K562 (cell line): Measurements from ENCODE around the gene MAP3K20. TPM values are rescaled to one million over a fixed set of nuclear protein-coding genes. Genes with fewer than 3 reads are reported as not detected.

Source experiments
- ARID4B ChIP-seq: sonication (generic); formaldehyde crosslinking; IDR thresholded peaks from 2 replicates; pipeline ENCODE4 v1.8.0; 2022; ENCODE audit warnings: mild to moderate bottlenecking, missing genetic modification reagents
- ASH1L ChIP-seq: fragments of 450-650 bp; IDR thresholded peaks from 2 replicates; pipeline ENCODE4 v1.6.1; 2018; ENCODE audit warnings: borderline replicate concordance, mild to moderate bottlenecking, low read depth; ENCODE audit not compliant: partially characterized antibody
- C11orf30 ChIP-seq: fragments of 450-650 bp; IDR thresholded peaks from 2 replicates; pipeline ENCODE4 v1.6.1; 2016; ENCODE audit warnings: low read depth, mild to moderate bottlenecking
- CREBBP ChIP-seq: IDR thresholded peaks from one replicate; pipeline ENCODE4 v1.6.1; 2012; ENCODE audit warnings: low read depth, mild to moderate bottlenecking, control low read depth, inconsistent platforms, low read length
- DACH1 ChIP-seq: fragments of 450-650 bp; IDR thresholded peaks from 2 replicates; pipeline ENCODE4 v1.6.1; 2018; ENCODE audit not compliant: partially characterized antibody
- ELF4 ChIP-seq: fragments of 450-650 bp; formaldehyde crosslinking; IDR thresholded peaks from 2 replicates; pipeline ENCODE4 v1.4.0; 2022; ENCODE audit warnings: missing genetic modification characterization
- EP300 ChIP-seq: IDR thresholded peaks from 2 replicates; pipeline ENCODE4 v1.6.1; 2012; ENCODE audit warnings: low read length, improper control_type of control experiment
- HOXB6 ChIP-seq: fragments of 250-450 bp; sonication (Bioruptor Pico); IDR thresholded peaks from 2 replicates; pipeline ENCODE4 v1.5.1; 2022; ENCODE audit warnings: mild to moderate bottlenecking, borderline replicate concordance
- MAFF ChIP-seq: IDR thresholded peaks from 2 replicates; pipeline ENCODE4 v1.6.1; 2012; ENCODE audit warnings: low read length, improper control_type of control experiment
- NONO ChIP-seq, 2 experiments: fragments of 200-400 bp in 1 of 2; fragments of 450-650 bp in 1 of 2; formaldehyde crosslinking in 1 of 2; IDR thresholded peaks; 2 replicates each; pipeline ENCODE4 v1.6.1; 2017; ENCODE audit warnings: low read depth in 2 of 2, mild to moderate bottlenecking in 2 of 2, moderate library complexity in 2 of 2, low read length in 1 of 2
- PHB2 ChIP-seq: fragments of 450-650 bp; IDR thresholded peaks from 2 replicates; pipeline ENCODE4 v1.6.1; 2017; ENCODE audit warnings: low read depth
- POLR3A ChIP-seq: IDR thresholded peaks from 2 replicates; pipeline ENCODE4 v1.6.1; 2011; ENCODE audit warnings: borderline replicate concordance, mild to moderate bottlenecking, moderate library complexity; ENCODE audit not compliant: insufficient read length, insufficient read depth; ENCODE audit errors: extremely low read depth
- SREBF1 ChIP-seq: fragments of 150-350 bp; IDR thresholded peaks from 2 replicates; pipeline ENCODE4 v1.6.1; 2014; ENCODE audit warnings: antibody characterized with exemption, low read depth, low read length, borderline replicate concordance
- THRAP3 ChIP-seq: fragments of 450-650 bp; IDR thresholded peaks from 2 replicates; pipeline ENCODE4 v1.6.1; 2016; ENCODE audit warnings: mild to moderate bottlenecking, inconsistent platforms, borderline replicate concordance
- TSHZ1 ChIP-seq: fragments of 250-450 bp; sonication (Bioruptor Pico); IDR thresholded peaks from 2 replicates; pipeline ENCODE4 v1.4.0; 2020; ENCODE audit warnings: mild to moderate bottlenecking, moderate library complexity
- ZNF133 ChIP-seq: fragments of 250-450 bp; sonication (Bioruptor Pico); IDR thresholded peaks from 2 replicates; pipeline ENCODE4 v1.4.0; 2020; ENCODE audit warnings: mild to moderate bottlenecking
- ZNF24 ChIP-seq: fragments of 450-650 bp; IDR thresholded peaks from 2 replicates; pipeline ENCODE4 v1.6.1; 2016
- ZNF436 ChIP-seq: fragments of 250-450, 450-650 bp; sonication (Bioruptor Pico); formaldehyde crosslinking; IDR thresholded peaks from 2 replicates; pipeline ENCODE4 v1.7.0; 2020; ENCODE audit warnings: mild to moderate bottlenecking
- ZNF561 ChIP-seq: fragments of 450-650 bp; formaldehyde crosslinking; conservative IDR thresholded peaks from 2 replicates; pipeline ENCODE4 v1.4.0; 2020; ENCODE audit warnings: mild to moderate bottlenecking, moderate library complexity
- ZNF668 ChIP-seq: fragments of 250-450 bp; sonication (Bioruptor Pico); IDR thresholded peaks from 2 replicates; pipeline ENCODE4 v1.8.0; 2022; ENCODE audit warnings: mild to moderate bottlenecking, inconsistent platforms
- polyA plus RNA-seq, 8 experiments: library from polyadenylated mRNA; depleted of rRNA in 4 of 8; stranded (reverse) in 5 of 8; unstranded in 3 of 8; fragments of >200 nt; fragmentation: Nextera tagmentation in 2 of 8; fragmentation: Illumina TruSeq in 1 of 8; extraction: Ambion mirVana in 2 of 8; extraction: Trizol in 1 of 8; gene quantifications; 2 replicates each; pipeline versions ENCODE4 v1.2.1 to v1.2.3, GENCODE V29; 2011 to 2014; ENCODE audit warnings: inconsistent platforms in 1 of 8, missing spikeins in 1 of 8
- total RNA-seq, 7 experiments: library from RNA; depleted of rRNA in 6 of 7; stranded (reverse); fragments of >200 nt in 6 of 7; fragmentation: Illumina TruSeq in 2 of 7; extraction: Trizol in 2 of 7; gene quantifications; 2 replicates each; pipeline versions ENCODE4 v1.2.1 to v1.2.3, GENCODE V29; 2011 to 2021; ENCODE audit warnings: low replicate concordance in 1 of 7

Gene MAP3K20
- total and polyA plus RNA-seq, 9 of the 15 experiments (the other 6 are each of a cell fraction or from before 2014, with no cell fraction given), result 9.8 to 34.2 (median 27.3) TPM

- TF ChIP-seq TSHZ1 (CRISPR knock-in tag) (no peak), POLR3A (no peak), EP300 (peak; percentile 74), CREBBP (no peak), PHB2 (no peak), THRAP3 (no peak), ASH1L (no peak), HOXB6 (no peak), SREBF1 (no peak), ZNF436 (CRISPR knock-in tag) (no peak), C11orf30 (no peak), ZNF133 (CRISPR knock-in tag) (no peak), ELF4 (CRISPR knock-in tag) (no peak), NONO (IDR thresholded peaks at IDR 0.05; ENCODE audit: low read depth in 2 of 2, low read length in 1 of 2) (no peak), ZNF668 (peak; percentile 71; the same call in 1 of the 2 replicates), ARID4B (CRISPR knock-in tag) (no peak), DACH1 (no peak), MAFF (no peak), ZNF561 (CRISPR knock-in tag) (no peak), ZNF24 (no peak)
Measured at GRCh38 chr2:173291412-173291811, 215.8 kb downstream of the MAP3K20 start (continued).
